Neural progenitor cell (in vitro differentiated cells): ENCODE measurements around the gene PAQR4.

Experiments used
- EZH2 ChIP-seq: fragments of 200-600 bp; sonication (generic); IDR thresholded peaks from 2 replicates; pipeline ENCODE4 v1.6.1; 2017; ENCODE audit warnings: antibody characterized with exemption, mild to moderate bottlenecking, moderate library complexity
- EZH2phosphoT487 ChIP-seq: fragments of 200-600 bp; sonication (generic); IDR thresholded peaks from 2 replicates; pipeline ENCODE4 v1.6.1; 2017; ENCODE audit warnings: antibody characterized with exemption
- TF ChIP-seq, protein P1 (sequence below): fragments of 200-600 bp; sonication (generic); IDR thresholded peaks from 2 replicates; pipeline ENCODE4 v1.5.1; 2017; ENCODE audit warnings: antibody characterized with exemption, mild to moderate bottlenecking

DNA sequence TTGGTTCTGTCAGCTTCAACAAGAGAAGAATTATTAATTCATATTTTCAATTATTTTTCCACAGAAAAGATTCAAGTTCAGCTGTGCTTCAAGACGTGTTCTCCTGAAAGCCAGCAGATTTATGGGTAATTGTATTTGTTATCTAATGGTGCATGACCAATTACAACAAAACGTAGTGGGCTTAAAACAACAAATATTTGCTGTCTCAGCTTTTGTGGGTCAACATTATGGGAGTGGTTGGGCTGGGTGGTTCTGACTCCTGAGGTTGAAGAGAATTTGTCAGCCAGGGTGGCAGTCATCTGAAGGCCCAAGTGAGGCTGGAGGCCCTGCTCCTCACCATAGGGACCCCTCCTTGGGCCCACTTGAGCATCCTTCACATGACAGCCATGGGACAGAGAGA lies 29.2 kb upstream of the PAQR4 start:
- TF ChIP-seq, protein P1, sequence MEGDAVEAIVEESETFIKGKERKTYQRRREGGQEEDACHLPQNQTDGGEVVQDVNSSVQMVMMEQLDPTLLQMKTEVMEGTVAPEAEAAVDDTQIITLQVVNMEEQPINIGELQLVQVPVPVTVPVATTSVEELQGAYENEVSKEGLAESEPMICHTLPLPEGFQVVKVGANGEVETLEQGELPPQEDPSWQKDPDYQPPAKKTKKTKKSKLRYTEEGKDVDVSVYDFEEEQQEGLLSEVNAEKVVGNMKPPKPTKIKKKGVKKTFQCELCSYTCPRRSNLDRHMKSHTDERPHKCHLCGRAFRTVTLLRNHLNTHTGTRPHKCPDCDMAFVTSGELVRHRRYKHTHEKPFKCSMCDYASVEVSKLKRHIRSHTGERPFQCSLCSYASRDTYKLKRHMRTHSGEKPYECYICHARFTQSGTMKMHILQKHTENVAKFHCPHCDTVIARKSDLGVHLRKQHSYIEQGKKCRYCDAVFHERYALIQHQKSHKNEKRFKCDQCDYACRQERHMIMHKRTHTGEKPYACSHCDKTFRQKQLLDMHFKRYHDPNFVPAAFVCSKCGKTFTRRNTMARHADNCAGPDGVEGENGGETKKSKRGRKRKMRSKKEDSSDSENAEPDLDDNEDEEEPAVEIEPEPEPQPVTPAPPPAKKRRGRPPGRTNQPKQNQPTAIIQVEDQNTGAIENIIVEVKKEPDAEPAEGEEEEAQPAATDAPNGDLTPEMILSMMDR: no peak
- TF ChIP-seq EZH2 (no peak), EZH2phosphoT487 (no peak)
